HG02623 (cell line): ENCODE results near the gene ARAP1.

Source experiments
- ATAC-seq: cut with Tn5 transposase; IDR thresholded peaks from one replicate; pipeline ENCODE4 v1.9.1; 2021; ENCODE audit warnings: moderate library complexity; ENCODE audit not compliant: unreplicated experiment

Gene ARAP1

DNA sequence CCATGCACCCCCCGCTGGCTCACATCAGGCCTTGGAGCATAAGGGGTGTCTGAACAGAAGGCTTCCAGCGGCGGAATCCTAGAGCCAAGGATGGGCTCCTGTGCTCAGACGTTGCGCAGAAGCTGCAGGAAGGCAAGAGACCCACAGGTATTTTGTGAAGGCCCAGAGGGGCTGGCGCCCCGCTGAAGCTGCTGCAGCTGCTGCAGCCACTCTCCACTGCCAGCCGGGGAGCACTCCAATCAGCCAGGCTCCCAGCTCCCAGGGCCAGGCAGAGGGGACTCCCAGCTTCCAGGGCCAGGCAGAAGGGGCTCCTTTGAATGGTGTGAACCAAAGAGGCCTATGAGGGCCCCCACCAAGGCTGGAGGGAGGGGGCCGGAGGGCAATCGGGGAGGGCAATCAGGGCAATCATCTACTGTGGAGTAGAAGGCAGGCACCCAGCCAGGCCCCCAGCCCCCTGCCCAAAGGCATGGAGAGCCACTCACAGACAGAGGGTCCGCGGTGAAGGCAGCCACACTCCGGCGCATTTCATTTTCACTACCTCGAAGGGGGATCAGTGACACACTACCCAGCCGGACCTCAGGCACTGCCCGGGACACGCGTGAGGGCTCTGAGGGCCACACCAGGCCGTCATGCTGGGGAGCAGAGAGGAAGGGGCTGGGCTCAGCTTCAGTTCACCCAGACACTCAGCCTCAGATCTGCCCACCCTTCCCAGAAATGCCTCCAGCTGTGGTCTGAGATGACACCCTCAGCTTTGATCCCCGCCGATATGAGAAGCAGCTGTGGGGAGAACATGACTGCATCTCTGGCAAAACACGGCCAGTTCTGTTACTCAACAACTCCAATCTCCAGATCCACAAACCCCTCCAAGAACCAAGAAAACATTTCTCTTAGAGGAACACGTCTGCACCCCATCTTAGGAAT lies 66.4 kb downstream of the ARAP1 start:
- no peak for ATAC-seq

DNA sequence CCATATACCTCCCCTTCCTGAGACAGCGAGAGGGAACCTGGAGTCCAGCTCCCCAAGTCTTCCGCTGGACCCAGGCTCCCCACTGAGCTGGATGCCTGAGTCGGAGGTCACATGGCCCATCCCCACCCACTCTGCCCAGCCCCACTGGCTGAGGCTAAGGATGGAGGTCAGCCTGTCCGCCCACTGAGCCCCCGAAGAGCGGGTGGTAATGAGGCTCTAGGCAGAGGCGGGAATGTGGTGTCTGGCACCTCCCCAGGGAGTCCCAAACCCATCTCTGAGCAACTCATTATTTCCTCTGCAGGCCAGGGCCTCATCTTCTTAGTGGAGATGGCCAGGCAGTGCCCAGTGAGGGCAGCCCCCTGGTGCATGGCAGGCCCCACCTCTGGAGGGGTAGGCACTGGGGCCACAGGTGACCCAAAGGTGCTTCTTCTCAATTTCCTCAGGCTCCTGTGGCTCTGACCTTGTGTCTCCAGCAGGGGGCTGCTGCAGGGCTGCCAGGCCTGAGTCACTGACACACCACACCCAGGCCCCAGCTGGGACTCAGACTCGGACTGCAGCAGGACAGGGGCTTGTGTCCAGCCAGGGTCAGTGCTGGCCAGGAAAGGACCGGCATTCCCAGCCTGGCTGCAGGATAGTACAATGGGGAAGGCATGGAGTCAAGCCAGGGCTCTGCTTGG lies 67.8 kb downstream of the ARAP1 start:
- no peak for ATAC-seq

DNA sequence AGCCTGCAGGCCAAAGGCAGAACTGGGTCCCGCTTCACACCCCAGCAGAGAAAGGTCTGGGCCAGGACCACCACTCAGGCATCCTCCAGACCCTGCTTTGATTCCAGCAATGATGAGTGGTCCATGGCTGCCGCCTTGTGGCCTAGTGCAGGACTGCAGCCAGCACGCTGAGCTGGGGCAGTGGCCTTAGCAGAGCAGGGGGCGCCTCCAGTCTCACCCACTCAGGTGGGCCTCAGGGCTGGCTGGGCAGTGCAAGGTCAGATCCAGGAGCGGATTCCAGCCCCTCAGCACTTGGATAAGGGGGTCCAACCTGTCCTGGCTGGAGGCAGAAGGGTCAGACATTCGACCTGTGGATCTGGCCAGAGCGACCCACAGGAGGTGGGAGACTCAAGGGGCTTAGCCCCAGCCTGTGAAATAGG lies 68.4 kb downstream of the ARAP1 start:
- ATAC-seq, result no peak

DNA sequence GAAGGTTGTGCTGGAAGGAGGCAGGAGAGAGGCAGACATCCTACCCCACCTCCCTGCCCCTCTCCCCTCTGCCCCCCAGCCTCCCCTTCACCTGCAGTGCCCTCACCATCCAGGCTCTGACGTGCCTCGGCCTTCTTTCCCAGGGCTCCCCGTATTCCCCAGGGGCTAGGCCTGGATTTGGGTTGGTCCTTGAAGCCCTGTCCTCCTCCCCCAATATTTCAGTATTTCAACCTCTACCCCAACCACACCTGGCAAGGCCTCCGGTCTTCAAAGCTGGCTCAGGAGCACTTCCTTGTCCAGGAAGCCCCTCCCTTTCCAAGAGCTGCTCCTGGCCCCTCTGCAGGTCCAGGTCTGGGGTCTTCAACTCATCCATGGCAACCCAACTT lies 69.4 kb downstream of the ARAP1 start:
- no peak for ATAC-seq

DNA sequence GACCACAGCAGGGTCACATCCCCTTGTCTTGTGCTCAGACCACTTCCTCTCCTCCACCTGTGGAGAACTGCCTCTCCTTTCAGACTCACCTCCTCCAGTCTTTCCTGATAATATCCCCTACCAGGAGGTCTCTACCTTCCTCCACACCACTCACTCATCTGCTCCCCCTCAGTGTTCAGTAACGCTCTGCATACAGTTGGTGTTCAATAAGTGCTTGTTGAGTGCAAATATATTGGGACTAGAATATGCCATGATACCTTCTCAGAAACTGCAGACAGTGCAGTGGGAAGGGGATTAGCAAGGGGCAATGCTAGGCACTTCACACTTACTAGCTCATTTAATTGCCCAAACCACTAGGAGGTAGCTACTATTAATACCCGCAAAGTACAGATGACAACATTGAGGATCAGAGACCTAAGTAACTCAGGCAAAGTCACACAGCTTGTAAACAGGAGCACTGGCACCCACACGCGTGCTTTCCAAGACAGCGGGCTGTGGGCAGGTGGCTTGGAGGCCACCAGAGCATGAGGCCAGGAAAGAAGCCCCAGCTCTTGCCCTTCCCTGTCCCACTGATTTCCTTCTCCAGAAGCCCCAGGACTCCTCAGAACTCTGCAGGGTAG lies 69.9 kb downstream of the ARAP1 start:
- no peak for ATAC-seq

DNA sequence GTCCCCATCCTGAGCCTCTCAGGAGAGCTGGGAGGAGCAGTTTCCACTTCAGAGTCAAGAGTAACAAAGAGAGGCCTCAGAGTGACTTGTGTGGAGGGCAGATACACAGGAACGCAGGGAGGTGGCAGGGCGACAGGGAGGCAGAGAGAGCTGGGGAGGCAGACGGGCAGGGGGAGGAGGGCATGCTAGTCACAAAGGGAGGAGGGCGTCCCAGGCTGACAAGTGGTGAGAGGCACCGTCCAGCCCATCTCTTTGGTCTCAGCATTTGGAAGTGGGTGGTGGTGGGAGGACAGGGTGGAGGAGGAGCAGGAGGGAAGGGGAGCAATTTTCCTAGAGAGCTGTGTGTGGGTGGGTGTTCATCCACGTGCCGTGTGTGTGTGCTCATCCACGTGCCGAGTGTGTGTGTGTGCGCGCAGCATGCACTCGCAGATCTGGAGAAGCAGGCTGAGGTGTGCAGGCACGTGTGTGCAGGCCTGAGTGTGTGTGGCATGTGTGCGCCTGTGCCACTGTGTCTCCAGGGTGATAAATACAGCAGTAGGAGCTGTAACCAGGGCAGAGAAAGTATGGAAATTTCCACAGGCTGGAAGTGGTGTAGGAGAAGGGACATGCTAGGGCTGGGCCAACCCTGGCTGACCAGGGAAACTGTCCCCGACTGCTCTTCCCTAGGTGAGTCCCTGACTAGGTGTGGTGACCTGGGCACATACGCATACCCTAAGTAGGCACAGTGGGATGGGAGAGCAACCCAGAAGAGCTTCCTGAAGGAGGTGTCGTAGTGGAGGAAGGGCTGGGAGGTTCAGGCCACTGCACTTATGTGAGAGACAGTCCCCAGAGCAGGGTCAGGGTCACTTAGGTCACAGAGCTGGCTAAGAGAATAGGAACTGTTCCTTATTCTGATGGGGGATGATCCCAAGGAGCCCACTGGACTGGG lies 70.7 kb downstream of the ARAP1 start:
- ATAC-seq, result no peak

DNA sequence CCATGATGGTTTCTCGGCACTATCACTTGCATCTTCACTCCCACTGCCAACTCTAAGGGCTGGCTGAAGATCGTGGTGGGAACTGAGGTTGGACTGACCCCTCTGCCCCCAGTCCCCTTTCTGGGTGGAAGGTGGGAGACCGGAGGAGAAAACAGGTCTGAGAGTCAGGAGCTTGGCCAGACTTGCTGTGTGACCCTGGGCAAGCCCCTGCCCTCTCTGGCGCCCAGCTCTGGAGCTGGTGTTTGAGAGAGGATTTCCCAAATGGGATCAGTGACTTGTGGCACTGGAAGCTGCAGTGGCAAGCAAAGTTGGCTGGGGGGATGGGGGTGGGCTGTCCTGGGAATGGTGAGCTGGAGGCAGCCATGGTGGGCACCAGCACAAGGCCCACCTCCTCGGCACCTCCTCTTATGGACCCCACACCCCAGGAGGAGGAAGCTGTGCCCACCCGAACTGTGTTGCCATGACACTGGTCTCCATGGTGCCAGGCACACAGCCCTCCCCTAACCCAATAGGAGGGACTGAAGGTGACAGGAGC lies 71.5 kb downstream of the ARAP1 start:
- no peak for ATAC-seq

DNA sequence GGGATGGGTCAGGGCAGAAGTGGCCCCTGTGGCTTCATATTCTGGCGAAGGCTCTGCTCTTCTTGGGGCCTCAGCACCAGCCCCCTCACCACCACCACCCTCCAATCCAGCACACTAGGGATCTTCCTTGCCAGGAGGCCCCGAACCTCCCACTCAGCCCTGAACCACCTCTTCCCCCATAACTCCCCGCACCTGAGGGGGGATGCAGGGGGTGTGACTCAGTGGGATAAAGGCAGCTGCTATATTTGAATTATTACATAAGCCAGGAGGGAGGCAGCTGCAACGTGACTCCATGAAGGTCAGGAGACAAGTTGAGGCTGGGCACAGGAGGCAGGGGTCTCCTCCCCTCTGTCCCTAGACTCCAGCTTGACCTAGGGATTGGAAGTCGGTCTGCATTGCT lies 72.3 kb downstream of the ARAP1 start:
- ATAC-seq, result no peak

DNA sequence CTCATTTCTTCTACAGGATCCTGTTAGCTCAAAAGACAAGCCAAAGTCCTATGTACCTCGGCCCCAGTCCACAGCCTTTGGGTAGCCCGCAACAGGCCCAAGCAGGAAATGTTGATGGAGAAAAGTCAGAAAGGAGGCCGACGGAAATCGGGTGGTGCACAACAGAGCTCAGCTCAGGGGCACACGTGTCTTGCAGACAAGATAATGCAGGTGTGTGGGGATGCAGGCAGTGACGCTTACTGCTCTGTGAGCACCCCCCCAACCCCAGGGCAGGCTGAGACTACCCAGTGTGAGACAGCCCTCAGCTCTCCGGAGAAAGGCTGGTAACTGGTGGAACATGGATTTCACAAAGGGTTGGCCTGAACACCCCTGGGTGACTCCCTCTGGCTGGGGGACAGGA lies 73.7 kb downstream of the ARAP1 start:
- ATAC-seq, result no peak

DNA sequence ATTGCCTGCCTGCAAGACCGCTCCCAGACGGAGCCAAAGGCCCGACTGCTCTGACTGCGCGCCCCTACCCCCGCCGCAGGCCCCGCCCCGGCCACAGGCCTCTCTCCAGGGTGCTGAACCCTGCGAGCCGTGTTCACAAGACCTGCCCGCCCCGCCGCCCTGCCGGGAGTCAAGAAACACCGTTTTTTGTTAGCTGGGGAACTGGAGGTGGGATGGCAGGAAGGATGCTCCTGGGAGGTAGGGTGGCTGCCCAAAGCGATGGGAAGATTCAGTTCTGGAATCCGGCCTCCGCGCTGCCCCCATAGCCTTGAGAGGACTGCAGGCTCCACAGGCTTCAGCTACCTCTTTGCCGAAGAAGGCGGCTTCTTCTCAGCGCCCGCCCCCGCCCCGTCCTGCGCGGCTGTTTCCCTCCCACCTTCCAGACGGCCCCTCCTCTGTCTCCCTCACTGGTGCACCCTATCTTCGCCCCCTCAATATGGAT lies 75.3 kb downstream of the ARAP1 start:
- ATAC-seq, result no peak

DNA sequence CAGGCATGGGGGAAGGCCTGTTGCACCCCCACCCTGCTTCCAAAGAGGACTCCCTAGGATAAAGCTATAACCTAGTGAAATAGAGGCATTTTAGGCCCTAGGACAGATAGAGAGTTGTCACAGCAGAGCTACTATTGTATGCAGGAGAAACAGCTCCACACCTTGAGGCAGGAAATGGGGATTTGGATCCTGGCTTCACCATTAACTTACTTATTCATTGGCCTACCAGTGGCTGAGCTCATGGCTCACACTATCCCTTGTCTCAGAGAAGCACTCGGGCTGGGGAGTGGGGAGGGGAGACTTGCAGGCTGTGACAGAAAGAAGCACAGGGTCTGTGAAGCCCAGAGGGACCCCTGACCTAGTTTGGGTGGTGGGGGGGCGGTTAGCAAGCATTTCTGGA lies 77.0 kb downstream of the ARAP1 start:
- ATAC-seq, result no peak

DNA sequence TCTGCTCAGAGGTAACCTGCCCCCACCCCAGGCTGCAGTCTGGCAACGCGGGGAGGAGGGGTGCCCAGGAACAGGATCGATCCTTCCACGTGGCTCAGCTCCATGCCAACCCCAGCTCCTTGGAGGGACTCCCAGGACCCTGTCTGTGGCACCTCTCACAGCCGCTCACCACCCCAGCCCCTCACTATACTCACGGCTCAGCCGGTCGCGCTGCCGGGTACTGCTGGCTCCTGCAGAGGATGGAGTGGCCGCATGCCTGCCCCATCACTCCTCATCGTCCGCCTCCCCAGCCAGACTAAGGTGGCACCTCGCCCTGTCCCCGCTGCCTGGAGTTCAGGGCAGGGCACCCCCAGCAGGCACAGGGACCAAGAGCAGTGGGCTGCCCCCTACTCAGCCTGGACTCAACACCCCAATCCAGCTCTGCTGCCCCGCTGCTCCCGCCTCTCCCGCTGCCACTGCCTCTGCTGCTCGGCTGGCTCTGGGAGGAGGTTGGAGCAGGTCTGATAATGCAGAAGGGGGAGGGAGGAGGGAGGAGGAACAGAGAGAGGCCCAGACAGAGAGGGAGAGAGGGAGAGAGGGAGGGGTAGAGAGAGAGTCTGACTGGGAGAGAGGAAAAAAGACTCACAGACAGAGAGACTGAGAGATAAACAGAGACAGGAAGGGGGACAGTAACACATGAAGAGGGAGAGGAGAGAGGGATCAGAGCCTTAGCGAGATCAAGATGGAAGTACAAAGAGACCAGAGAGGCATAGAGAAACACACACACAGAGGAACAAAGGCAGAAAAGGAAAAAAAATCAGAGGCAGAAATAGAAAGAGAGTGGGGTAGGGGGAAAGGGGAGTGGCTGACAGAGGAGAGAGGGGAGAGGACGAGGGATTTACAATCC lies 78.0 kb downstream of the ARAP1 start, which contains the start of gene PDE2A:
PDE2A (minus strand) TSS at position 480 of the 886 bp plus-strand sequence; CDS start at position 265, 215 bp downstream.
- ATAC-seq, result no peak

DNA sequence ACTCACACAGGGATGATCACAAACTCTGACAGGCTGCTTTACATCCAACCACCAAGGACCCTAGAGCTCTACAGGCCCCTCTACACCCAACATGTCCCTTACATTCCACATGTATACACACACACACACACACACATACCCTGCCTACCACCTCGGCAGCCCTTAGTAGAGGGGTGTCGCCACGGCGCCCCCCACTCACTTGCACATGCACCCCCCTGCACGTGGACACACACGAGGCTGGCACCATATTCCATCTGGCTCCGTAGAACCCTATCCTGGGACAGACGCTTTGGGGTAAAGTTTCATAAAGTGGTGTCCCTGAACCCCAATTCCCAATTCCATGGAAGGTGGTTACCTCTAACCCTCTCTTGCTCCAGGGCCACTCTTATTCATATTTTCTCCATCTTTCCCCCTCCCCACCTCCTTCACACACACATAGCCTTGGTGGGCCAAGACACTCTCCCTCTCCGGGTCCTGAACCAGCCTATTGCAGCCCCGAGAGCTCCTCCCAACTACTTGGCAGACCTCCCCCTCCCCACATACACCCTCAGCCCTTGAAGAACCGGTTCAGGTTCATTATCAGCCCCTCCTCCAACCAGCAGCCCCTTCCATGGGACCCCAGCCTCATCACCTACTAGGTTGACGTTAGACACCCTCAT lies 78.8 kb downstream of the ARAP1 start:
- no peak for ATAC-seq

DNA sequence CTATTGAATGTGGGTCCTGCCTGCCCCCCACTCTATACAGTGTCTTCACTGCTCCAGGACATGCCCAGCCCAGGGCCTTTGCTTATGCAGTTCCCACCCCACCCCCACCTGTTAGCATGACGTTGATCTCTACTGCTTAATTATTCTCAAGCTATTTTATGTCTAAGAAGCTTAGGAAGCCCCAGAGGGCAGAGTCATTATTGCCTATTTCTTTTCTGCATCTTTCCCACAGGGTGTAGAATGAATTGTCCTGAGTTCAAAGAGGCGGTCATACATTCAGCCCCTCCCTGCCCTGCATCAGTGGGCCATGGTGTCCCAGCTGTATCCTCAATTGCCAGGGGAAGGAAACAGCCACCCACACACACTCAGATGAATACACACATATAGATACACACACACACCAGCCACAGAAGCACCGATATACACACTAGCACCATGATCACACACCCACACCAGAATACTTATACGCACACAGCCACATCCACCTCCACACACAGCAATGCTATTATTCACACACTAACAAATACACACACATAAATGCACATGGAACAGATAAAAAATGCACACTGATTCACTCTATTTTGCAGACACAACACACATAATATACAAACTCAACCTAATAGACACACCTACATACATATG lies 79.5 kb downstream of the ARAP1 start:
- no peak for ATAC-seq

DNA sequence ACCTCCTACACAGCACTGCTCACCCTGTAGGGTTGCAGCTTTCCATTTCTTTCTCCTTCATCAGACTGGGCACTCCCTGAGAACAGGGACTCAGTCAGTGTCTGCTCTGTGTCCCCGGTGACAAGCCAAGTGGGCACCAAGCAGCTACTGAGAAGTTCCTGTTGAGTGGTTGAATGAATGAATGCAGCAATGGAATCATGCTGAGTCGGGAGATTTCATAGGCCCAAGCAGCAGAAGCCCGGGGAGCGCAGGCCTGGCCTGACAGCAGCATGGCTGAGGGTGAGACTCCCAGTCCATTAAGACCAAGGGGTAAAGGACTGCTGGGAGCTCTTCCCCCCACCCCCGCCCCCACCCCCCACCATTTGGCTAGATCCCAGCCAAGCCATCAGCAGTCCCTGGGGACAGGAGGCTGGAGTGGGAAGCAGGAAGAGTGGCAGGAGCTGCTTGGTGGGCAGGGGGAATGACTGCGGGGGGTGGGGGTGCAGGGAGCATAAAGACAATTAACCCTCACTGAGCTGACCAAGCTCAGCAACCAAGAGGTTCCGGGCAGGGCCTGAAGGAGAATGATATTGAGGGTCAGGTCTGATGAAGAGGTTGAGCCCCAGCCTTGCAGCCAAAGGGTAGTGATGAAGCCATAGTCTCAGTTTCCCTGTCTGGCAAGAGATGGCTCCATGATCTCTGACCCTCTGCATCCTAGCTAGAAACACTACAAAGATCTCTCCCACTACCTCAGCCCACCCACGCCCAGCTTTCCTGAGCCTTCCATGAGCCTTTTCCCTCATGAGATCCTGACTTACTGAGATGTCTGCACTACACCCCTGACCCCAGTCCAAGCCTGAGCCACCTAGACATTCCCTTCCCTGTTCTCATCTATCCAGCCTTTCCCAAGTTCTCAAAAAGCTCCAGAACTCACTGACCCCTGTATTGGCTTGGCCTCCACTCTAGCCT lies 80.8 kb downstream of the ARAP1 start:
- no peak for ATAC-seq

DNA sequence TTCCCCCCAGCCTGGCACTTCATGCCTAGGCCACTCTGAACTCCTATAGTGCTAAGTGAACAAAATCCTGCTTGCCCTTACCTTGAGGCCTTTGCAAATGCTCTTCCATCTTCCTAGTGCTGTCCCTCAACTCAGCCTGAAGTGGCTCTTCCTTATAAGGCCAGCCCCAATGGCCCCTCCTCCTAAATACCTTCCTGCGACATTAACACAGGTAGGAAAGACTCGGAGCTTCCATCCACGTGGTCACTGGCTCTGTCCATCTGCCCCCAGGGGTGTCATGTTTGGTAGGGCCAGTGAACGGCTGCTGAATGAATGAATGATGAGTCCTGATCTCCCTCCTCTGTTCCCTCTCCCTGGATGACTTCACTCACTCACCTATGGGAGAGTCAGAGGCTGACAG lies 82.2 kb downstream of the ARAP1 start:
- no peak for ATAC-seq

DNA sequence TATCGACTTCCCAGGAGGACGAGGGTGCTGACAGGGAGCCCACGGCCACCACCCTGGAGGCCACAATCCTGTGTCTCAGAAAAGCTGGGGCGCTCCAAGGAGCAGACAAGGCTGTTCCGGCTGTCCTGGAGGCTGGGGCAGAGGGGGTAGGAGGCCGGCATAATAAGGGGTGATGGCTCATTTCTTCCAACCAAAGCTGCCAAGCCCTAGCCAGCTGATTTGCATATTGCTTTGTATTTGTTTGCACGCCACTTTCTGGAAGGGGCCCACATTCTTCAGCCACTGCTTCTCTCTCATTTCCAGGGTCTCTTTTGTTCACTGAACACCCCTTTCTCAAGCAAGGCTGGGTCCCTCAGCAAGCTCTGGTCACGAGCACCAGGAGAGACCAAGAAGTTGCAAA lies 82.7 kb downstream of the ARAP1 start:
- no peak for ATAC-seq
